ENCODE measurements around the gene DCLK2.
"Not testable (repeated sequence)": the region's sequence is repeated elsewhere in the genome, so short reads cannot be mapped to it uniquely, and the experiment has no call there.

Gene DCLK2

DNA sequence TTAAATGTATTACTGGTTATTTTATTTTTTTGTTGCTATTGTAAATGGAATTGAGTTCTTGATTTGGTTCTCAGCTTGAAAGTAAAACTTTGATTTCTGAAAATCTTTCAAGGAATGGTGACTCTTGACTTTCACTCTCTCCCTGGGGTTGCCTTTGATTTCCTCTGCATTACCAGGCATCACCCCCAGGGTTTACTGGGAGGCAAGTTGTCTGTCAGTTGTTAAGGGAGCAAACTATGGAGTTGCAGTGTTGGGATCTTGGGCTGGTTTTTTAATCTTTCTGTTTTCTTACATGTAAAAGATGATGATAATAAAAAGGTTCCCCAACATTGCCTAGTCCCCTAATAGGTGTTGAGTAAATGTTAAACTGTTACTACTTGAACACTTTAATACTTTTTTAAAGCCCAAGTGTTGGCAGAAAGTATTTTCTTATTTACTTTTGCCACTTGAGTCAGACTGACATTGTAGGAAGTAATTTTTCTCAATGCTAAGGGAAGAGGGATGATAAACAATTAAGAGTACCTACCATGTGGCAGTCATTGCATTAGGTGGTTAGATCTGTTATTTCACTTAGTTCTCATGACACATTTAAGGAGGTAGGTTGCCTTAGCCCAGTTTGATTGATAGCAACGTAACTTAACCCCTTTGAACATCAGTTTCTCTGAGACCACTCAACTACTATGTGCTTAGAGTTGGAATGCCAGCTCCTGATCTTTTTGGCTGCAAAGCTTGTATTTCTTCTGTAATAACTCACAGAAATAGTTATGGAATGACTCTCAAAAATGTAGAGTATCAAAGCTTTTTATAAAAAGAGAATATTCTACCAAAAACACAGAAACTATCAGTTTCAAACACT is 67.1 kb downstream of the DCLK2 start:
- in situ Hi-C loops (cut with MboI; ENCODE audit: low sequenced_read_pairs): no loop called here

DNA sequence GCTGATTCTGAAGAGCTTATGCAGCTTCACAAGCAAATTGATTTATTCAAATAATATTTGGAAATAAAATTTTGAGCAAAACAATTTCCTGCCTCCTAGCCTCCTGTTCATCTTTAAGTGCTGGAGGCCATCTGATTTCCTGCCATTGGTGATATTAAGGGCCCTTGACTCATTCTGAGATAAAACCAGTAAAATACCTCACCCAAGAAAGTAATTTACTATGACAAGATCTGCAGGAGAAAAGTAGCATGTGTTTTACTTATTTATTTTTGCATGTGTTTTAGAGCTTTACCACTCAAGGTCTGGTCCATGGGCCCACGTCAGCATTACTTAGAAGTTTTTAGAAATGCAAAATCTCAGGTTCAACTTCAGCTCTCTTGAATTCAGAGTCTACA is 67.7 kb downstream of the DCLK2 start:
- in situ Hi-C loops (cut with MboI; ENCODE audit: low sequenced_read_pairs): no loop called here

DNA sequence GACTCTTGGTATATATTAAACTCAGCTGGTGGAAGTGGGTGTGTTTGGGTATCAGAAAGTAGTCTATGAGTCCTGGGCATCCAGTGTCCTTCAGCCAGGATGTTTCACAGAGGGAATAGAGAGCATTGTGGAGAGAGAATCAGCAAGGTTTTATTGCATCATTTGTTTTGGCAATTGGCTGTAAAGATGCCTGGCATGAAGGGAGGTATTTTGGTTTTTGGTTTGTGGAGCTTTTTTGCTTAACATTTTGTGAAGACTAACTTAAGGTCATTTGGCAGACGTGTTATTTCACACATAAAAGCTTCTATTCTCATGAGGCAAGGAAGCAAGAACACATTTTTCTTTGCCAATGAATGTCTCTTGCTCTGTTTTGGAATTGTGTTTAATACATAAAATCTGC is 71.1 kb downstream of the DCLK2 start:
- in situ Hi-C loops (cut with MboI; ENCODE audit: low sequenced_read_pairs): no loop called here

DNA sequence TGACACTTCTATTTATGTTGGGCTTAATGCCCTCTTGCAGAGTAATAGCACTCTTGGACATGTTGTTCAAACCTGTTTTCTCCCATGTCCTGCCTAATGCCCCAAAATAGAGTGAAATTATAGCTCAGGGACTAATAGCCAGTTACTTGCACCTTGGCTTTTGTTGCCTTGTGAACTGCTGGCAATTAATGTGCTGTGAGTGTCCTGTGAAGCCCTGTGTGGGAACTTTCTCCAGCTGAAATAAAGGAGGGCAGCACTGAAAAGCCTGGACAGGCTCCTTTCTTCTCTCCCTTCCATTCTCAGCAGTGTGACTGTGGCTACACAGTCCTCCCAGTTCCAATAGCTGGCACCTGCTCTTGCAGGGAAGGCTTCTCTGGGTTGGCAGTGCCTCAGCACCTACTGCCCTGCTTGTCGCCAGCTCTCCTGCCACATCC is 72.4 kb downstream of the DCLK2 start:
- in situ Hi-C loops (cut with MboI; ENCODE audit: low sequenced_read_pairs): no loop called here

DNA sequence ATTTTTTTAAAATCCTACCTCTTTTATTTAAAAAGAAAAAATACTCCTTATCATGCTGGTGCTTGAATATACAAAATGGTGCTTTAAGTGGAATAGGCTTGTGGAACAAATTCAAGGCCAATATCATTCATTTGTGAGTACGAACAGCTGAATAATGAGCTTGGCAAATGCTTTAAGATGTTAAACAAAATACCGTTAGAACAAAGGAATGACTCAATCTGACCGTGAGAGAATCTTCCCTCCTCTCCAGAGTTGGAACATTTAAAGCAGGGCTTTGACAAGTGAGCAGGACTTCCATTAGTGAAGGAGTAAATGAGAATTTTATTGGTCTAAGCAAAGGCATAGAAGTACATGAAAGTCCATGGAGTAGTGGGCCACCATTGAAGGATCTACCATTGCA is 74.5 kb downstream of the DCLK2 start:
- in situ Hi-C loops (cut with MboI; ENCODE audit: low sequenced_read_pairs): no loop called here

DNA sequence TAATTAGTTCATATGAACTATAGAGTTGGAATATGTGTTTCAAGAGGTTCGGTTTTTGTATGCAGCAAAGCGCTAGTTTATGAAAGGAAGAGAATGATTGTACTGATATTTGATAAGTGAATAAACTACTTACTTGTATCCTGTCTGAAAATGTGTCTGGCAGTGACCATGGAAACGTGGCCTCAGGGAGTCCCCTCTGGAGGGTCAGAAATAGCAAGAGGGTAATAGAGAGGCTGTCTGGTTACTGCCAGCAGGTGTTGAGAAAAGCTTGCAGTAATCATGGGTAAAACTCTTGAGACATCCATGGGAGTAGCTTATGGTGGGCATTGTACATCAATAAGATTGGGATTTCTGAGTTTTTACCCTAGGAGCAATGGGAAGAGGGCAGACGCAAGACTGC is 77.1 kb downstream of the DCLK2 start:
- in situ Hi-C loops (cut with MboI; ENCODE audit: low sequenced_read_pairs): no loop called here

DNA sequence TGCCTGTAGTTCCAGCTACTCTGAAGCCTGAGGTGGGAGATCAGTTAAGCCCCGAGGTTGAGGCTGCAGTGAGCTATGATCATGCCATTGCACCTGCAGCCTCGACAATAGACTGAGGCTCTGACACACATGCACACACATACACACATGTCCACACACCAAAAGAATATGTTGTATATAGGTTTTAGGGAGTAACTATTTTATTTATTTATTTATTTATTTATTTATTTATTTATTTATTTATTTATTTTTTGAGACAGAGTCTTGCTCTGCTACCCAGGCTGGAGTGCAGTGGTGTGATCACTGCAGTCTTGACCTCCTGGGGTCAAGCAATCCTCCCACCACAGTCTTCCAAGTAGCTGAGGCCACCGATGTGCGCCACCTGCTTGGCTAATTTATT is 78.3 kb downstream of the DCLK2 start:
- in situ Hi-C loops (cut with MboI; ENCODE audit: low sequenced_read_pairs): no loop called here

DNA sequence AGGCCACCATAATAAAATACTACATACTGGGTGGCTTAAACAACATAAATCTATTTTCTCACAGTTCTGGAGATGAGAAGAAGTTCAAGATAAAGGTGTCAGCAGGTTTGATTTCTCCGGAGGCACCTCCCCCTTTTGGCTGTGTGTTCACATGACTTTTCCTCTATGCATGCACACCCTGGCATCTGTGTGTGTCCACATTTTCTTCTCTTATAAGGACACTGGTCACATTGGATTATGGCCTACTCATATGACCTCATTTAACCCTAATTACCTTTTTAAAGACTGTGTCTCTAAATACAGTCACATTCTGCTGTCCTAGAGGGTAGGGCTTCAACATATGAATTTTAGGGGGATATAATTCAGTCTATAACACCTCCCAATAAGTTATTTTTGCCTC is 79.8 kb downstream of the DCLK2 start:
- in situ Hi-C loops (cut with MboI; ENCODE audit: low sequenced_read_pairs): no loop called here

DNA sequence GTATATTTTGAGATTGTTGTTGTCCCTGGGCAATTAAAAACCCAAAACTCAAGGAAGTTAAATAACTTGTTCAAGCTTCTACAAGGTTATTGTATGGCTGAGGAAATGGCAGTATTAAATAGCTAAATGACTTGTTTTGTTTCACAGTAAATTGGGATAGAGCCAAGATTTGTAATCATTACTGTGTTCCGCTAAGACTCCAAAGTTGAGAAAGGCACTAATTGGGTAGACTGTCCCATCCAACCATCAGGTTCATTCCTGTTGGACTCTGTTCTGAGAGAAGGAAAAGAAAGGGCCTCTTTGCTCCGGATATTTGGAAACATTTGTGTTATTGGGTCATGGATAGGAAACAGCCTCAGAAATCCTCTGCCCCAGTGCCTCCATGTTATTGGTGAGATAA is 82.2 kb downstream of the DCLK2 start:
- in situ Hi-C loops (cut with MboI; ENCODE audit: low sequenced_read_pairs): no loop called here

DNA sequence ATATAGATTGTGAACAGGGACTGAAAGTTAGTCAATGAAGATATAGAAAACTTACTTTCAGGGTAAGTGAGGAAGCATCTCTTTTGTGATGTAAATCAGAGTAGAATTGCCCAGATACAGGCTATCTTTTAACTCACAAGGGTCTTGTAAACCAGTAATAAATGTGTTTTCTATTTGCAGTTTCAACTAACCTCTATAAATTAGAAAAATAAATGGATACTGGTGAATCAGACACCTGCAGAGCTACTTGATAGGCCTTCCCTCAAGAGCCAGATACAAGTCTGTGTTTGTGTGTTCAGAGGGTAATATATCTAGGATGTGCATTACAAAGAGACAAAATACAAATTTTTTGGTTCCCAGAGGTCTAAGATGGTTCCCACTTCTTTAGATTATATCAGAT is 82.9 kb downstream of the DCLK2 start:
- in situ Hi-C loops (cut with MboI; ENCODE audit: low sequenced_read_pairs): no loop called here

DNA sequence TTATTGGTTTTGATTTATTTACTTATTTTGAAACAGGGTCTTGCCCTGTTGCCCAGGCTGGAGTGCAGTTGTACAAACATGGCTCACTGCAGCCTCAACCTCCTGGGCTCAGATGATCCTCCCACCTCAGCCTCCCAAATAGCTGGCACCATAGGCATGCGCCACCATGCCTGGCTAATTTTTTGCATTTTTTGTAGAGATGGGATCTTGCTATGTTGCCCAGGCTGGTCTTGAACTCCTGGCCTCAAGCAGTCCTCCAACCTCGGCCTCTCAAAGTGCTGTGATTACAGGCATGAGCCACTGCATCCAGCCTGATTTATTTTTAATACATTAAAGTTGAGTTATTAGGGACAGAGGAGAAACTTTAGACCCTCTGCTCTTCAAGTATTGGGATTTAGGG is 83.8 kb downstream of the DCLK2 start:
- in situ Hi-C loops (cut with MboI; ENCODE audit: low sequenced_read_pairs): not testable (repeated sequence)

DNA sequence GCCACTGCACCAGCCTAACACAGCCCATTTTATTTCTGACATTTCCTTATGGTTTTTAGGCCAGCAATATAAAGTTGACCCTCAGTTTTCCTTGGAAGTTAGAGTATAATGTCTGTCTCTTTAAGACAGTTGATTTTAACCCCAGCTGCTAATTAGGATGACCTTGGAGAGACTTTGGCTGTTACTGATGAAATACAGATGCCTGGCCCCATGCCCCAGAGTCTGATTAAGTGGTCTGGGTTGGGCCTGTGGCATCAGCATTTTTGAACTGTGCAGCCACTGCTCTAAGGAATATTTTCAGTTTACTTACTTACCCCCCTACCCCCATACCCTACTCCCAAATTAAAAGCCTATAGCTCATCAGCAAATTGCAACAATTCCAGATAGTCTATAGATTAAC is 85.8 kb downstream of the DCLK2 start:
- in situ Hi-C loops (cut with MboI; ENCODE audit: low sequenced_read_pairs): no loop called here

DNA sequence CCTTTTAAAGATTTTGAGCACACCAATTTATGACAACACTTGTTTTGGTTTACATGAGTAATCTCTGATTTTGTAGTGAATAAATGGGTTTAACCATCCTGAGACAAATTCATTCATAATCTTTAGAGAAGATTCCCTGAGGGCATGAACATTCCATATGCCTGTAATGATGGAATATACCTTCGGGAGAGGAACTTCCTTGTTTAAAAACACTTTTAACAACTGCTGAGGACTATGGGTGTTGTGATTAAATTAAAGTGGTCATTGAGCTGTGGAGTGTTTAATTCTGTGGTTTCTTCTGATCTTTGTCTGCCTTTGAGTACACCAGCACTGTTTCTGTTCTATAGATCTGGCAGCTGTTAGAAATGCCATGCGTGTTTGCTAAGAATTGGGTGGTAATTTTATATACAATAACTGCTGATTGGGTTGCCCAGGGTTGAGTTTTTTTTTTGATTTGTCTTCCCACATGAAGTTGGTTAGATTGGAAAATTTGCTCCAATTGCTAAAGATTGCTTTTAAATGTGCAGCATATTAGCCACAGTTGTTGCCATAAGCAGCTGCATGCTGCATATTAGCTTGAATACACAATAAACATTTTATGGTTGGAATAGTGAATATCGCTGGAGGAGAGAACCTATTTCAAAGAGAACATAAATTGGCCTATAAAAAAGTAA is 86.8 kb downstream of the DCLK2 start:
- in situ Hi-C loops (cut with MboI; ENCODE audit: low sequenced_read_pairs): no loop called here

DNA sequence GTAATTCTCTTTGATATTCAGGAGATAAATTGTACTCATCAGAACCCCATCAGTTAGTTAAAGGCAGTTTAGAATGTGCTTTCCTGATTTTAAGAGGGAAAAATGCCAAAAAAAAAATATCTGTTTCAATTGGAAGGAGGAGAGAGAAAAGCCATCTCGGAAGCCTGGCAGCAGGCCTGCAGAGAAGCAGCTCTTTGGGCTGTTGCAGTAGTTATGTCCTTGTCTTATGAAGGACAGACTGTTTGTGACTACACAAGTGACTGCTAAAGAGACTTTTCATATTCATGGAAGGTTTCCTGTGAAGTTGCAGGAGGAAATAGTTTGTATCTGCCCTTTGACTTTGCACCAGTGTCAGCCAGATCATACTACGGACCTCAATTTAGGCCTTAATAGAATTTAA is 88.8 kb downstream of the DCLK2 start:
- in situ Hi-C loops (cut with MboI; ENCODE audit: low sequenced_read_pairs): no loop called here

DNA sequence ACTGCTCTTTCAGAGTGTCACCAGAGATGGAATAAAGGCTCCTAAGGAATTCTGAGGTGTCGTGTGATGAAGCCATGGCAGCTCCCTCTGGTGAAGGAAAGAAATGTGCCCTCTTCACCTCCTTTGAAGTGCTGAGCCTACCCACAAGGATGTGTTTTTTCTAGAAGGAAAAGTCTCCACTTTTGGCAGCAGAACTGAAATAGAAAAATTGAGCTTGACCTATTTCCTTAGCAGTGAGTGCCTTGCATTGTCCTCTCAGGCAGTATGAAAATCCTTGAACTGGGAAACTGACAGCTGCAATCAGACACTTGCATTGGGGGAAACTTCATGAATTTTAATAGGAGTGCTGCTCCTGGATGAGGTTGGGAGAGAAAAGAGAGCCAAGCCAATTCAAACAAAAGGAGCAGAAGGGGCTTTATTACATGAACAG is 95.2 kb downstream of the DCLK2 start:
- in situ Hi-C loops (cut with MboI; ENCODE audit: low sequenced_read_pairs): no loop called here

DNA sequence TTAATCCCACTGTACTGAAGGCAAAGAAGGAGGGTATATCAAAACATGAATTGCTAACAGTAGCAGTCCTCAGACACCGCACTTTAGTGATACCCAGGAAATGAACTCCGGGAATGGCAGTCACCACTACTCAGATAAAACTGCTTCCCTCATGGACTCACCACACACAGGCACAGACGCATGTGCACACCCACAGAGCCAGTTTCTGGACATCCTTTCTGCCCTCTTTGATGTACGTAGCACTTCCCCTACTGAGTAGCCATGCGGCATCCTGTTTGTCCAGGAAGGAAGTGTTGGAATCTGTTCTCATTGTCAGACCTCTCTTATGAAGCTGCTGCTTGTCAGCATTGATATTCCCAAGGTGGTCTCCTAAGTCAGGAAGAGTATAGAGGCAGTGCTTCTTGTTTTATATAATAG is 95.7 kb downstream of the DCLK2 start:
- in situ Hi-C loops (cut with MboI; ENCODE audit: low sequenced_read_pairs): no loop called here

DNA sequence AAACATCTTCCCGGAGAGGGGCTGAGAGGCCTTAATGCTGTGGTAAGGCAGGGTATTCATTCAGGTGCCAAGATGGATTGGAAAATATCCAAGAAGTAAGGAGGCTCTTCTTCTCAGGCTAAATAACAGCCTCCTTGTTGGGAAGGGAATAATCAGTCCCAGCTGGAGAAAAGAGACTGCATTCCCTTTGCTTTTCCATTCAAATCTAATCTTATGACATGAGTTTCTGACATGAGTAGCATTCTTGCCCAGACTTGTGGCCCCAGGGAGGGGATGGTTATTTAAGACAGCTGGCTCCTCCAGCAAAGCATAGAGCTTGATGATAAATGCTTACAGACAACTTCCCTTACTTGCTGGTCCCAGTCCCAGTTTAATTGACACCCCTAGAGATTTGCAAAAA is 98.3 kb downstream of the DCLK2 start:
- in situ Hi-C loops (cut with MboI; ENCODE audit: low sequenced_read_pairs): no loop called here

DNA sequence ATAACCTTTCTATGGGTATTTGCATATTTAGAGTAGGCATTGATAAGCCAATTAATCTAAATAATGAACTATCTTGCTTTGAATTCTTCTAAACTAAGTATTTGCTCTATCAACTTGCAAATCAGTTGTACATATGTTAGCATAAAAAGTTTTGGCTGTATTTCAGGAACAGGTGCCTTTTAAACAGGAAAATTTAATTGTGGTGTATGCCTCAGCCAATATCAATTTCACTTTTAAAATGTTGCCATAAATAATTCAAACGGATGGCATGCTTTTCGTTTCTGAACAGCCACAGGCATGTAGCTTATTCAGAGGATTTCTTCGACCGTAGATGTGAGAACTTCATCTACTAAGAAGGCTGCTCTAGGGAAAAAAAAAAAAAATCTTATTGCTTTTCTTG is 99.9 kb downstream of the DCLK2 start:
- in situ Hi-C loops (cut with MboI; ENCODE audit: low sequenced_read_pairs): no loop called here

DNA sequence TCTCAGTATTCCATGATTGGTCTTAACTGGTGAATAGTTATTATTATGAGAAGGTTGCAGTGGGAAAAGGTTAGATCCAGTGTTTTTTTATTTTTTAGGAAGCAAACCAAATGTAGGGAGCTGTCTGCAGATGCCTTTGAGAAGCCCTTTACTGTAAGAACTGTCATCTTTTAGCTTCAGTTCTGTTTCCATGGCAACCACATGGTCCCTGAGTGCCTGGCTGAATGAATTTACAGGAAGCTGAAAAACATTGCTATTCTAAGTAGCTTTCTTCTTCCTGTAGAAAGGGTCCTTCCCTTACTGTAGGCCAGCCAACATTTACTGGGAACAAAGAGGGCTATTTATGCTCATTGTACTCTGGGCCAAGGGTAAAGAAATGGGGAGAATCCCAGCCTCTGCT is 103.3 kb downstream of the DCLK2 start:
- in situ Hi-C loops (cut with MboI; ENCODE audit: low sequenced_read_pairs): no loop called here

DNA sequence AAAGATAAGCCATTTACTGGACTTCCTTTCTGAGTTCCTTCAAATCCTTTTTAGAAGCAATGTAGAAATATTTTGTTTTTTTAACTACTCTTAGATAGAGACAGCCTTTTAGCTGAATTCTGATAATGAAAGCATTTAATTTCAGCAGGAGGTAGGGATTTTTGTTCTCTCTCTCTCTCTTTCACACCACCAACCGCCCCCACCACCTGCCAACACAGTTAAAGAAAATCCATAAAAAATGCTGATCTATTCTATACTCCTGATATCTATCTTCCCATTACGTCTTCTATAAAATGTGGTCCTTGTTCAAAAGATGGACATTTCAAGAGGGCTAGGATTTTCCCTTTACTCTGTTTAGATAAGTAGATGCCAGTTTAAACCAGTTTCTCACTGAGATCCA is 104.5 kb downstream of the DCLK2 start:
- in situ Hi-C loops (cut with MboI; ENCODE audit: low sequenced_read_pairs): no loop called here

DNA sequence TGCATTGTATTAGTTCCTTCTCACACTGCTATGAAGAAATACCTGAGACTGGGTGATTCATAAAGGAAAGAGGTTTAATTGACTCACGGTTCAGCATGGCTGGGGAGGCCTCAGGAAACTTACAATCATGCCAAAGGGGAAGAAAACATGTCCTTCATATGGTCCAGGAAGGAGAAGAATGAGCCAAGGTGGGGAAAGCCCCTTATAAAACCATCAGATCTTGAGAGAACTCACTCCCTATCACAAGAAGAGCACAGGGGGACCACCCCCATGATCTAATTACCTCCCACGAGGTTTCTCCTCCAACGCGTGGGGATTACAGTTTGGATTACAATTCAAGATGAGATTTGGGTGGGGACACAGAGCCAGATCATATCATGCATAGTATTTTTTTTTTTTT is 106.8 kb downstream of the DCLK2 start:
- in situ Hi-C loops (cut with MboI; ENCODE audit: low sequenced_read_pairs): not testable (repeated sequence)

DNA sequence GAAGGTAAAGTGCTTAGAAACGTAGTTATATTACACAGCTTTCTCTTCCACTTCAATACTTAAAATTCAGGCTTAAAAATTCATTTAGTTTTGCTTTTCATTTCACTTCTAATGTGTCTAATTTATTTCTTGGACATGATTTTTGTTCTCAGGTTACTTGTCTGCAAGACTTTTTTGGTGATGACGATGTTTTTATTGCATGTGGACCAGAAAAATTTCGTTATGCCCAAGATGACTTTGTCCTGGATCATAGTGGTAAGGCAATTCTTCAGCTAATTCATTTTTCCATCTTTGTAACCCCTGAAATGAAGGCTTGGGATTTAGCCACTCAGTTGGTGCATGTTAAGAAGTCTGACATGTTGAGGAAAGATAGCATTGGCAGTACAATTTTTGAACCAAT is 114.7 kb downstream of the DCLK2 start:
- in situ Hi-C loops (cut with MboI; ENCODE audit: low sequenced_read_pairs): no loop called here

Data from HL-60/S4 treated with phorbol 12-myristate 13-acetate at 8.2 ng/mL for 4 days and 3 days (cell line).